HepG2 (cell line): ENCODE measurements around the gene IL6R. TPM values are rescaled to one million over a fixed set of nuclear protein-coding genes. Genes with fewer than 3 reads are reported as not detected.

ENCODE experiments used
- ATAC-seq: fragments of 200-7000 bp; cut with Tn5 transposase; 3 replicates; pipeline ENCODE4 v1.9.1; 2020; ENCODE audit warnings: mild to moderate bottlenecking, moderate library complexity
- BruUV-seq: library from RNA; stranded (reverse); fragments of 400-500 nt; replicated peaks from 2 replicates; lab custom pipeline; 2021; lab: Mats Ljungman, UMichigan
- CTCF ChIA-PET: fragments of 300-600 bp; formaldehyde crosslinking; extraction: SDS; loops from one replicate; lab custom pipeline; 2021; ENCODE audit warnings: low total read pairs, inconsistent platforms, low intra/inter-chr PET ratio; lab: Yijun Ruan, JAX
- POLR2A ChIA-PET: fragments of 350-600 bp; sonication (Branson Sonifier 250); formaldehyde crosslinking; loops from one replicate; lab custom pipeline; 2020; ENCODE audit warnings: antibody characterized with exemption, inconsistent platforms; lab: Yijun Ruan, JAX
- DNase-seq: peaks from one replicate; pipeline ENCODE4 v3.0.0-alpha.2; 2015; ENCODE audit warnings: low spot score
- FAIRE-seq: peaks from 3 replicates; lab custom pipeline; 2011; peaks lifted over from hg19 to GRCh38; lab: Jason Lieb, UNC
- H2AFZ ChIP-seq: one replicate; pipeline ENCODE4 v1.6.1; 2011; ENCODE audit warnings: low read length, inconsistent platforms
- H3K27ac ChIP-seq: fragments of 300-600 bp; 3 replicates; pipeline ENCODE4 v1.8.0; 2011; ENCODE audit warnings: mixed run types, mild to moderate bottlenecking, mixed read lengths, low read length, inconsistent platforms; ENCODE audit not compliant: insufficient read depth; ENCODE audit errors: extremely low read length
- H3K27me3 ChIP-seq, 2 experiments: fragments of 200-600 bp in 1 of 2; 2 replicates in 1 of 2; 3 replicates in 1 of 2; pipeline versions ENCODE4 v1.6.0 to v1.8.0; 2011; ENCODE audit warnings: low read length in 2 of 2, mild to moderate bottlenecking in 2 of 2, moderate library complexity in 2 of 2, inconsistent platforms in 1 of 2; ENCODE audit not compliant: insufficient read depth in 2 of 2, control insufficient read depth in 1 of 2
- H3K36me3 ChIP-seq, 2 experiments: fragments of 200-600 bp in 1 of 2; replicated peaks in 1 of 2; 2 replicates in 1 of 2; 3 replicates in 1 of 2; pipeline versions ENCODE4 v1.5.1 to v1.8.0; 2011; ENCODE audit warnings: low read length in 2 of 2, inconsistent platforms in 1 of 2; ENCODE audit not compliant: insufficient read depth in 2 of 2, control insufficient read depth in 1 of 2
- H3K4me1 ChIP-seq: 2 replicates; pipeline ENCODE4 v1.5.1; 2012; ENCODE audit warnings: low read length, inconsistent platforms; ENCODE audit not compliant: insufficient read depth
- H3K4me2 ChIP-seq: 2 replicates; pipeline ENCODE4 v1.6.0; 2011; ENCODE audit warnings: low read depth, low read length, inconsistent platforms
- H3K4me3 ChIP-seq, 3 experiments: fragments of 200-600 bp in 1 of 3; sonication (generic), shearing (Covaris generic) in 1 of 3; replicated peaks in 1 of 3; 2 replicates each; pipeline ENCODE4 v1.5.1; 2011 to 2016; ENCODE audit warnings: low read length in 3 of 3, inconsistent platforms in 2 of 3, low read depth in 2 of 3, mild to moderate bottlenecking in 2 of 3, control low read depth in 1 of 3, mixed read lengths in 1 of 3; ENCODE audit not compliant: insufficient read depth in 1 of 3
- H3K79me2 ChIP-seq: one replicate; pipeline ENCODE4 v1.6.1; 2011; ENCODE audit warnings: low read length, inconsistent platforms; ENCODE audit not compliant: insufficient read depth
- H3K9ac ChIP-seq: 2 replicates; pipeline ENCODE4 v1.6.0; 2011; ENCODE audit warnings: mild to moderate bottlenecking, low read depth, low read length, inconsistent platforms; ENCODE audit not compliant: insufficient read depth
- H3K9me3 ChIP-seq: 2 replicates; pipeline ENCODE4 v1.5.1; 2012; ENCODE audit warnings: mild to moderate bottlenecking, low read length
- H4K20me1 ChIP-seq: 2 replicates; pipeline ENCODE4 v1.6.0; 2011; ENCODE audit warnings: inconsistent platforms, mild to moderate bottlenecking, low read length, moderate library complexity; ENCODE audit not compliant: insufficient read depth
- AGO1 ChIP-seq: fragments of 200-400 bp; formaldehyde crosslinking; IDR thresholded peaks from 2 replicates; pipeline ENCODE4 v1.6.1; 2017; ENCODE audit warnings: mild to moderate bottlenecking, low read depth, low read length, moderate library complexity; ENCODE audit not compliant: poor library complexity, severe bottlenecking
- BRD4 ChIP-seq: sonication (generic); formaldehyde crosslinking; IDR thresholded peaks from 2 replicates; pipeline ENCODE4 v1.4.0; 2020; ENCODE audit warnings: missing genetic modification reagents
- ELK4 ChIP-seq: sonication (generic); formaldehyde crosslinking; IDR thresholded peaks from 2 replicates; pipeline ENCODE4 v1.9.0; 2021; ENCODE audit warnings: missing genetic modification reagents, borderline replicate concordance
- FOXJ3 ChIP-seq: sonication (generic); formaldehyde crosslinking; IDR thresholded peaks from 2 replicates; pipeline ENCODE4 v1.4.0; 2020; ENCODE audit warnings: missing genetic modification reagents, mild to moderate bottlenecking, borderline replicate concordance
- FOXK1 ChIP-seq: sonication (generic); formaldehyde crosslinking; IDR thresholded peaks from 2 replicates; pipeline ENCODE4 v1.4.0; 2020; ENCODE audit warnings: low read depth, missing genetic modification reagents, borderline replicate concordance
- HOXA7 ChIP-seq: sonication (generic); formaldehyde crosslinking; IDR thresholded peaks from 2 replicates; pipeline ENCODE4 v1.8.1; 2022; ENCODE audit warnings: mild to moderate bottlenecking, missing genetic modification reagents, moderate library complexity
- LBX2 ChIP-seq: sonication (generic); formaldehyde crosslinking; IDR thresholded peaks from 2 replicates; pipeline ENCODE4 v1.5.0; 2020; ENCODE audit warnings: missing genetic modification reagents, mild to moderate bottlenecking, borderline replicate concordance
- MAFK ChIP-seq, 2 experiments: IDR thresholded peaks in 1 of 2; conservative IDR thresholded peaks in 1 of 2; 2 replicates each; pipeline ENCODE4 v1.6.1; 2011; ENCODE audit warnings: improper control_type of control experiment in 2 of 2, low read length in 2 of 2
- TEAD3 ChIP-seq: optimal IDR thresholded peaks from 2 replicates; pipeline ENCODE3; 2016; ENCODE audit warnings: borderline replicate concordance
- ZBTB7B ChIP-seq: sonication (generic); formaldehyde crosslinking; IDR thresholded peaks from 2 replicates; pipeline ENCODE4 v1.4.0; 2020; ENCODE audit warnings: missing genetic modification reagents
- ZFP62 ChIP-seq: sonication (generic); formaldehyde crosslinking; IDR thresholded peaks from 2 replicates; pipeline ENCODE4 v1.4.0; 2020; ENCODE audit warnings: missing genetic modification reagents
- ZNF432 ChIP-seq: sonication (generic); formaldehyde crosslinking; IDR thresholded peaks from 2 replicates; pipeline ENCODE4 v1.5.0; 2020; ENCODE audit warnings: missing genetic modification reagents, mild to moderate bottlenecking, borderline replicate concordance
- ZNF44 ChIP-seq: sonication (generic); formaldehyde crosslinking; IDR thresholded peaks from 2 replicates; pipeline ENCODE4 v1.5.1; 2020; ENCODE audit warnings: mild to moderate bottlenecking, missing genetic modification reagents
- ZNF619 ChIP-seq: sonication (generic); formaldehyde crosslinking; IDR thresholded peaks from 2 replicates; pipeline ENCODE4 v1.4.0; 2020; ENCODE audit warnings: mild to moderate bottlenecking, missing genetic modification reagents
- ZNF891 ChIP-seq: sonication (generic); formaldehyde crosslinking; IDR thresholded peaks from 2 replicates; pipeline ENCODE4 v1.5.0; 2020; ENCODE audit warnings: mild to moderate bottlenecking, missing genetic modification reagents
- ZSCAN25 ChIP-seq: sonication (generic); formaldehyde crosslinking; IDR thresholded peaks from 2 replicates; pipeline ENCODE4 v1.8.0; 2022; ENCODE audit warnings: mild to moderate bottlenecking, missing genetic modification reagents
- WGBS: methylation state at CpG from one replicate; pipeline ENCODE4 v1.1.6; 2017; ENCODE audit warnings: low lambda C conversion rate; 5-methylcytosine and 5-hydroxymethylcytosine counted together
- in situ Hi-C: cut with HindIII; loops from 2 replicates; pipeline ENCODE4 v1.10.0; 2017; ENCODE audit warnings: low pct_unique_long_range_greater_than_20kb; ENCODE audit not compliant: extremely low pct_ligation_motif_present
- intact Hi-C: fragments of 100-400 bp; cut with micrococcal nuclease; formaldehyde crosslinking; loops from one replicate; pipeline ENCODE4 v1.10.0; 2022; ENCODE audit not compliant: unreplicated experiment
- polyA plus RNA-seq, 8 experiments: library from polyadenylated mRNA; depleted of rRNA in 3 of 8; stranded (reverse) in 7 of 8; unstranded in 1 of 8; fragments of >200 nt; fragmentation: Illumina TruSeq in 4 of 8; extraction: Trizol in 4 of 8; gene quantifications; 2 replicates each; pipeline versions ENCODE4 v1.2.1 to v1.2.3, GENCODE V29; 2011 to 2016; ENCODE audit warnings: low read depth in 4 of 8, missing spikeins in 1 of 8, mixed read lengths in 1 of 8; ENCODE audit not compliant: insufficient read depth in 1 of 8
- total RNA-seq, 5 experiments: library from RNA; depleted of rRNA; stranded (reverse); fragments of >200 nt; fragmentation: Illumina TruSeq; extraction: Trizol; gene quantifications; 2 replicates each; pipeline ENCODE4 v1.2.3, GENCODE V29; 2016; ENCODE audit warnings: low read depth in 1 of 5
- TF ChIP-seq, protein P1 (sequence below): sonication (generic); formaldehyde crosslinking; IDR thresholded peaks from 2 replicates; pipeline ENCODE4 v1.4.0; 2020; ENCODE audit warnings: missing genetic modification reagents, borderline replicate concordance

IL6R gene
- total and polyA plus RNA-seq, 2 of the 13 experiments (the other 11 are each of a cell fraction or from before 2014, with no cell fraction given), result 5.0 to 24.5 TPM

DNA sequence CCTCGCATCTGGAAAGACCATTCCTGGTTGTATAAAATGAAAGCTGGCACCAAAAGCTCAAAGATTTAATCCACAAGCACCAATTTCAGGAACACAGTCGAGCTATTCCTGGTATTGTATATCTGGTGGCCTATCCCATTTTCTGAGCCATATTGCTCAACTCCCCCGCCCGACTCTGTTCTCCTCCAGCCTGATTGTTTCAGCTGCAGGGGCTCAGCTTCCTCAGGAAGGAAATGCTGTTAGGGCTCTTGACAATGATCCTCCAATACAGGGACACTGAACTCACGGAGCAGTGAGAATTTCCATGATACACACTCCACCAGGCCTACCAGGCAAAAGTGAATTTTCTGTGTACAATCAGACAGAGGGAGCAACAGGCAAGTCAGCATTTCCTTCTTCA is 80.0 kb downstream of the IL6R start:
- ChIA-PET POLR2A (no interaction called here), CTCF (no interaction called here)
- in situ Hi-C loops (loop anchor here (5.0 kb wide), 1 partner anchor 62 kb away; no protein-coding TSS in a partner anchor), intact Hi-C loops (no loop called here)
- Histone ChIP-seq H2AFZ (no peak overlapping the region), H3K4me3 (no peak overlapping the region), H3K79me2 (no peaks in the 10 kb centered on the region), H3K4me2 (no peak overlapping the region), H3K9me3 (no peaks in the 10 kb centered on the region), H3K9ac (no peak overlapping the region), H3K27me3 (peaks cover 0 to 6% of the 10 kb centered on the region in 2 experiments; a peak in 3 of 5 replicates), H3K27ac (no peak overlapping the region), H3K4me1 (0 out of 2 replicates have a peak, but pooled peaks cover under 1% of the 10 kb centered on the region), H4K20me1 (no peaks in the 10 kb centered on the region), H3K36me3 (no peaks in the 10 kb centered on the region)
- no peak for TF ChIP-seq ZNF44 (CRISPR knock-in tag)
- no peak for TF ChIP-seq ZNF891 (CRISPR knock-in tag)
- no peak for TF ChIP-seq ZBTB7B (CRISPR knock-in tag)
- TF ChIP-seq LBX2 (CRISPR knock-in tag), result no peak
- TF ChIP-seq TEAD3 (CRISPR knock-in tag), result no peak
- no peak for TF ChIP-seq AGO1
- TF ChIP-seq, protein P1, sequence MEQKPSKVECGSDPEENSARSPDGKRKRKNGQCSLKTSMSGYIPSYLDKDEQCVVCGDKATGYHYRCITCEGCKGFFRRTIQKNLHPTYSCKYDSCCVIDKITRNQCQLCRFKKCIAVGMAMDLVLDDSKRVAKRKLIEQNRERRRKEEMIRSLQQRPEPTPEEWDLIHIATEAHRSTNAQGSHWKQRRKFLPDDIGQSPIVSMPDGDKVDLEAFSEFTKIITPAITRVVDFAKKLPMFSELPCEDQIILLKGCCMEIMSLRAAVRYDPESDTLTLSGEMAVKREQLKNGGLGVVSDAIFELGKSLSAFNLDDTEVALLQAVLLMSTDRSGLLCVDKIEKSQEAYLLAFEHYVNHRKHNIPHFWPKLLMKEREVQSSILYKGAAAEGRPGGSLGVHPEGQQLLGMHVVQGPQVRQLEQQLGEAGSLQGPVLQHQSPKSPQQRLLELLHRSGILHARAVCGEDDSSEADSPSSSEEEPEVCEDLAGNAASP (CRISPR knock-in tag), result no peak
- no peak for TF ChIP-seq BRD4 (CRISPR knock-in tag)
- no peak for TF ChIP-seq ZNF432
- TF ChIP-seq ZFP62 (CRISPR knock-in tag), result no peak
- TF ChIP-seq FOXK1, result no peak
- no peak for TF ChIP-seq ELK4 (CRISPR knock-in tag)
- TF ChIP-seq FOXJ3 (CRISPR knock-in tag), result no peak
- TF ChIP-seq ZSCAN25 (CRISPR knock-in tag), result no peak
- TF ChIP-seq ZNF619, result no peak
- no peak for TF ChIP-seq MAFK (conservative IDR thresholded peaks at IDR 0.05 in 1 of 2, IDR thresholded peaks at IDR 0.05 in 1 of 2; ENCODE audit: low read length in 2 of 2)
- TF ChIP-seq HOXA7 (CRISPR knock-in tag), result no peak
- DNase-seq (no peak), ATAC-seq (no peak), FAIRE-seq (no peak)
- BruUV-seq, result no TSS peak
- 38% methylated on average over 5 of the region's 5 CpGs for WGBS
